WTC11 (cell line): Measurements from ENCODE around the gene POC5. TPM values are rescaled to one million over a fixed set of nuclear protein-coding genes. Genes with fewer than 3 reads are reported as not detected.

ENCODE experiments used
- ATAC-seq: fragments of 200-7000 bp; cut with Tn5 transposase; 2 replicates; pipeline ENCODE4 v1.10.0; 2021; ENCODE audit warnings: mild to moderate bottlenecking, moderate library complexity
- CTCF ChIA-PET: fragments of 300-600 bp; sonication (Branson Sonifier 250); formaldehyde crosslinking; loops from one replicate; lab custom pipeline; 2021; ENCODE audit warnings: antibody characterized with exemption; lab: Charles Lee
- POLR2A ChIA-PET: fragments of 350-600 bp; sonication (Branson Sonifier 250); formaldehyde crosslinking; loops from one replicate; lab custom pipeline; 2021; ENCODE audit warnings: antibody characterized with exemption; lab: Charles Lee
- DNase-seq: peaks from one replicate; pipeline ENCODE4 v3.0.0; 2021; ENCODE audit warnings: low spot score
- H3K27ac Mint-ChIP-seq: 2 replicates; pipeline ENCODE4 v1.8.0; 2021; ENCODE audit warnings: mixed read lengths
- H3K27me3 Mint-ChIP-seq: 2 replicates; pipeline ENCODE4 v1.8.0; 2021; ENCODE audit warnings: low read depth, mild to moderate bottlenecking, moderate library complexity, mixed read lengths
- H3K36me3 Mint-ChIP-seq: 2 replicates; pipeline ENCODE4 v1.8.0; 2021; ENCODE audit warnings: mixed read lengths
- H3K4me1 Mint-ChIP-seq: 2 replicates; pipeline ENCODE4 v1.8.0; 2022; ENCODE audit warnings: mixed read lengths
- H3K4me3 Mint-ChIP-seq: 2 replicates; pipeline ENCODE4 v1.8.0; 2021; ENCODE audit warnings: mild to moderate bottlenecking, moderate library complexity, mixed read lengths
- H3K9me3 Mint-ChIP-seq: 2 replicates; pipeline ENCODE4 v1.8.0; 2021; ENCODE audit warnings: mixed read lengths
- FOXK1 ChIP-seq: sonication (generic); formaldehyde crosslinking; IDR thresholded peaks from 2 replicates; pipeline ENCODE4 v1.8.0; 2022; ENCODE audit warnings: mild to moderate bottlenecking, moderate library complexity, missing genetic modification reagents
- FOXP1 ChIP-seq: sonication (generic); formaldehyde crosslinking; IDR thresholded peaks from 2 replicates; pipeline ENCODE4 v1.8.0; 2022; ENCODE audit warnings: missing genetic modification reagents, mild to moderate bottlenecking, moderate library complexity, borderline replicate concordance
- GTF2I ChIP-seq: fragments of 250-450 bp; sonication (Bioruptor Pico); conservative IDR thresholded peaks from 2 replicates; pipeline ENCODE4 v1.4.0; 2021; ENCODE audit warnings: mild to moderate bottlenecking
- JAZF1 ChIP-seq: fragments of 250-450 bp; sonication (Bioruptor Pico); IDR thresholded peaks from 2 replicates; pipeline ENCODE4 v1.9.0; 2021; ENCODE audit warnings: moderate library complexity, mild to moderate bottlenecking, inconsistent platforms
- NFATC4 ChIP-seq: fragments of 250-450 bp; sonication (Bioruptor Pico); IDR thresholded peaks from 2 replicates; pipeline ENCODE4 v1.9.0; 2021; ENCODE audit warnings: mild to moderate bottlenecking
- NR2C2 ChIP-seq: sonication (generic); formaldehyde crosslinking; IDR thresholded peaks from 2 replicates; pipeline ENCODE4 v1.8.0; 2022; ENCODE audit warnings: mild to moderate bottlenecking, missing genetic modification reagents
- NR3C1 ChIP-seq: sonication (generic); formaldehyde crosslinking; conservative IDR thresholded peaks from 2 replicates; pipeline ENCODE4 v1.8.1; 2023; ENCODE audit warnings: low read depth, mild to moderate bottlenecking, missing genetic modification reagents
- OVOL2 ChIP-seq: fragments of 250-450 bp; sonication (Bioruptor Pico); IDR thresholded peaks from 2 replicates; pipeline ENCODE4 v1.9.0; 2021; ENCODE audit warnings: mild to moderate bottlenecking, borderline replicate concordance
- SMAD4 ChIP-seq: sonication (generic); formaldehyde crosslinking; IDR thresholded peaks from 2 replicates; pipeline ENCODE4 v1.8.0; 2022; ENCODE audit warnings: mild to moderate bottlenecking, missing genetic modification reagents
- TCF7 ChIP-seq: sonication (generic); formaldehyde crosslinking; IDR thresholded peaks from 2 replicates; pipeline ENCODE4 v1.8.0; 2022; ENCODE audit warnings: mild to moderate bottlenecking, low read depth, missing genetic modification reagents, moderate library complexity
- TEAD4 ChIP-seq: sonication (generic); formaldehyde crosslinking; IDR thresholded peaks from 2 replicates; pipeline ENCODE4 v1.8.0; 2022; ENCODE audit warnings: mild to moderate bottlenecking, missing genetic modification reagents
- TP53 ChIP-seq: sonication (generic); formaldehyde crosslinking; IDR thresholded peaks from 2 replicates; pipeline ENCODE4 v1.8.1; 2023; ENCODE audit warnings: mild to moderate bottlenecking, missing genetic modification reagents
- ZNF263 ChIP-seq: sonication (generic); formaldehyde crosslinking; IDR thresholded peaks from 2 replicates; pipeline ENCODE4 v1.8.1; 2022; ENCODE audit warnings: low read depth, mild to moderate bottlenecking, moderate library complexity, missing genetic modification reagents
- ZNF317 ChIP-seq: sonication (generic); formaldehyde crosslinking; IDR thresholded peaks from 2 replicates; pipeline ENCODE4 v1.8.1; 2023; ENCODE audit warnings: low read depth, mild to moderate bottlenecking, moderate library complexity, missing genetic modification reagents, borderline replicate concordance
- total RNA-seq: library from RNA; stranded (reverse); gene quantifications from 3 replicates; pipeline ENCODE4 v1.2.3, GENCODE V29; 2021
- TF ChIP-seq, protein P1 (sequence below): fragments of 250-450 bp; sonication (Bioruptor Pico); IDR thresholded peaks from 2 replicates; pipeline ENCODE4 v1.9.0; 2021; ENCODE audit warnings: mild to moderate bottlenecking, borderline replicate concordance
- TF ChIP-seq, protein P2 (sequence below): sonication (generic); formaldehyde crosslinking; IDR thresholded peaks from 2 replicates; pipeline ENCODE4 v1.8.0; 2023; ENCODE audit warnings: missing genetic modification reagents, mild to moderate bottlenecking, borderline replicate concordance
- TF ChIP-seq, protein P3 (sequence below): sonication (generic); formaldehyde crosslinking; conservative IDR thresholded peaks from 2 replicates; pipeline ENCODE4 v1.8.1; 2023; ENCODE audit warnings: mild to moderate bottlenecking, low read depth, missing genetic modification reagents, moderate library complexity
- TF ChIP-seq, protein P4 (sequence below): sonication (generic); formaldehyde crosslinking; IDR thresholded peaks from 2 replicates; pipeline ENCODE4 v1.8.0; 2023; ENCODE audit warnings: missing genetic modification reagents
- TF ChIP-seq, protein P5 (sequence below): sonication (generic); formaldehyde crosslinking; conservative IDR thresholded peaks from 2 replicates; pipeline ENCODE4 v1.8.1; 2022; ENCODE audit warnings: mild to moderate bottlenecking, missing genetic modification reagents
- TF ChIP-seq, protein P6 (sequence below): sonication (generic); formaldehyde crosslinking; IDR thresholded peaks from 2 replicates; pipeline ENCODE4 v1.8.0; 2022; ENCODE audit warnings: mild to moderate bottlenecking, missing genetic modification reagents

The POC5 gene
- total RNA-seq, 1 experiment from 2014 or later: 13.4 TPM

DNA sequence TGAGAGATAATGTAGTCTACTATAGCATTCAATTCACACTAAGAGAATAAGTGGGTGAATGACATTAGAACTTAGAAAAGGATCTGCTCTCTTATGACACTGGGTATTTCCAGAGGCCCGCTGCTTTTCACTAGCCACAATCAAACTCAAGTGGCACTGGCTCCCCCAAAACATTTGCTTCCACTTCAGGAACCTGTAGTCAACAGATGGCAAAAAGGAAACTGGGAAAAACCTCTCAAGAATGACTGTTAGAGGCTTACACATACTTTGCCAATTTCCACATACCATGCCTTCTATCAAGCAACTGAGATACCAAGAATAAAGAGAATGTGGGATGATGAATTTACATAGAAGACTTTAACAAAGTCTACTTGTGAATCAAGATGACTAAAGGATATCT lies 11.2 kb downstream of the POC5 start (continued):
- TF ChIP-seq TCF7 (CRISPR knock-in tag) (no peak), NFATC4 (CRISPR knock-in tag) (no peak), FOXP1 (no peak)

DNA sequence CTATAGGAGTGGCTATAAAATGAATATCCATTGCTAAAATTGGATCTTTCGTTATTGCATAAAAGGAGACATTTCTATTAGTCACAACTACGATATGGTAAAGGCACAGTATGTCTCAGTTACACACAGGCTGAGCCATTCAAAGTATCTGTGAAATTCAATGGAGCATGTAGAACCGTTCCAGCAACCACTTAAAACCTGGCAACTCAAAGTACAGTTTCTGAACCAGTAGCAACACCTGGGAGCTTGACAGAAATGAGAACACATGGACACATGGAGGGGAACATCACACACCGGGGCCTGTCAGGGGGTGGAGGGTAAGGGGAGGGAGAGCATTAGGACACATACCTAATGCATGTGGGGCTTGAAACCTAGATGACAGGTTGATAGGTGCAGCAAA lies 15.4 kb downstream of the POC5 start:
- Mint-ChIP-seq H3K27ac (no peak overlapping the region), H3K36me3 (peaks cover 54% of the 10 kb centered on the region), H3K4me1 (peaks cover 7% of the 10 kb centered on the region), H3K9me3 (peaks cover 10% of the 10 kb centered on the region), H3K27me3 (no peaks in the 10 kb centered on the region), H3K4me3 (no peak overlapping the region)
- ChIA-PET POLR2A (no interaction called here), CTCF (no interaction called here)
- no peak for DNase-seq
- ATAC-seq: no peak
- TF ChIP-seq OVOL2 (CRISPR knock-in tag) (no peak), GTF2I (CRISPR knock-in tag) (no peak), JAZF1 (CRISPR knock-in tag) (no peak), SMAD4 (CRISPR knock-in tag) (no peak), FOXK1 (CRISPR knock-in tag) (no peak), NR3C1 (CRISPR knock-in tag) (no peak), ZNF317 (CRISPR knock-in tag) (no peak), NR2C2 (no peak), TP53 (CRISPR knock-in tag) (no peak), TEAD4 (CRISPR knock-in tag) (no peak), ZNF263 (CRISPR knock-in tag) (no peak)
- TF ChIP-seq, protein P1, sequence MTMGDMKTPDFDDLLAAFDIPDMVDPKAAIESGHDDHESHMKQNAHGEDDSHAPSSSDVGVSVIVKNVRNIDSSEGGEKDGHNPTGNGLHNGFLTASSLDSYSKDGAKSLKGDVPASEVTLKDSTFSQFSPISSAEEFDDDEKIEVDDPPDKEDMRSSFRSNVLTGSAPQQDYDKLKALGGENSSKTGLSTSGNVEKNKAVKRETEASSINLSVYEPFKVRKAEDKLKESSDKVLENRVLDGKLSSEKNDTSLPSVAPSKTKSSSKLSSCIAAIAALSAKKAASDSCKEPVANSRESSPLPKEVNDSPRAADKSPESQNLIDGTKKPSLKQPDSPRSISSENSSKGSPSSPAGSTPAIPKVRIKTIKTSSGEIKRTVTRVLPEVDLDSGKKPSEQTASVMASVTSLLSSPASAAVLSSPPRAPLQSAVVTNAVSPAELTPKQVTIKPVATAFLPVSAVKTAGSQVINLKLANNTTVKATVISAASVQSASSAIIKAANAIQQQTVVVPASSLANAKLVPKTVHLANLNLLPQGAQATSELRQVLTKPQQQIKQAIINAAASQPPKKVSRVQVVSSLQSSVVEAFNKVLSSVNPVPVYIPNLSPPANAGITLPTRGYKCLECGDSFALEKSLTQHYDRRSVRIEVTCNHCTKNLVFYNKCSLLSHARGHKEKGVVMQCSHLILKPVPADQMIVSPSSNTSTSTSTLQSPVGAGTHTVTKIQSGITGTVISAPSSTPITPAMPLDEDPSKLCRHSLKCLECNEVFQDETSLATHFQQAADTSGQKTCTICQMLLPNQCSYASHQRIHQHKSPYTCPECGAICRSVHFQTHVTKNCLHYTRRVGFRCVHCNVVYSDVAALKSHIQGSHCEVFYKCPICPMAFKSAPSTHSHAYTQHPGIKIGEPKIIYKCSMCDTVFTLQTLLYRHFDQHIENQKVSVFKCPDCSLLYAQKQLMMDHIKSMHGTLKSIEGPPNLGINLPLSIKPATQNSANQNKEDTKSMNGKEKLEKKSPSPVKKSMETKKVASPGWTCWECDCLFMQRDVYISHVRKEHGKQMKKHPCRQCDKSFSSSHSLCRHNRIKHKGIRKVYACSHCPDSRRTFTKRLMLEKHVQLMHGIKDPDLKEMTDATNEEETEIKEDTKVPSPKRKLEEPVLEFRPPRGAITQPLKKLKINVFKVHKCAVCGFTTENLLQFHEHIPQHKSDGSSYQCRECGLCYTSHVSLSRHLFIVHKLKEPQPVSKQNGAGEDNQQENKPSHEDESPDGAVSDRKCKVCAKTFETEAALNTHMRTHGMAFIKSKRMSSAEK (CRISPR knock-in tag): no peak
- TF ChIP-seq, protein P2, sequence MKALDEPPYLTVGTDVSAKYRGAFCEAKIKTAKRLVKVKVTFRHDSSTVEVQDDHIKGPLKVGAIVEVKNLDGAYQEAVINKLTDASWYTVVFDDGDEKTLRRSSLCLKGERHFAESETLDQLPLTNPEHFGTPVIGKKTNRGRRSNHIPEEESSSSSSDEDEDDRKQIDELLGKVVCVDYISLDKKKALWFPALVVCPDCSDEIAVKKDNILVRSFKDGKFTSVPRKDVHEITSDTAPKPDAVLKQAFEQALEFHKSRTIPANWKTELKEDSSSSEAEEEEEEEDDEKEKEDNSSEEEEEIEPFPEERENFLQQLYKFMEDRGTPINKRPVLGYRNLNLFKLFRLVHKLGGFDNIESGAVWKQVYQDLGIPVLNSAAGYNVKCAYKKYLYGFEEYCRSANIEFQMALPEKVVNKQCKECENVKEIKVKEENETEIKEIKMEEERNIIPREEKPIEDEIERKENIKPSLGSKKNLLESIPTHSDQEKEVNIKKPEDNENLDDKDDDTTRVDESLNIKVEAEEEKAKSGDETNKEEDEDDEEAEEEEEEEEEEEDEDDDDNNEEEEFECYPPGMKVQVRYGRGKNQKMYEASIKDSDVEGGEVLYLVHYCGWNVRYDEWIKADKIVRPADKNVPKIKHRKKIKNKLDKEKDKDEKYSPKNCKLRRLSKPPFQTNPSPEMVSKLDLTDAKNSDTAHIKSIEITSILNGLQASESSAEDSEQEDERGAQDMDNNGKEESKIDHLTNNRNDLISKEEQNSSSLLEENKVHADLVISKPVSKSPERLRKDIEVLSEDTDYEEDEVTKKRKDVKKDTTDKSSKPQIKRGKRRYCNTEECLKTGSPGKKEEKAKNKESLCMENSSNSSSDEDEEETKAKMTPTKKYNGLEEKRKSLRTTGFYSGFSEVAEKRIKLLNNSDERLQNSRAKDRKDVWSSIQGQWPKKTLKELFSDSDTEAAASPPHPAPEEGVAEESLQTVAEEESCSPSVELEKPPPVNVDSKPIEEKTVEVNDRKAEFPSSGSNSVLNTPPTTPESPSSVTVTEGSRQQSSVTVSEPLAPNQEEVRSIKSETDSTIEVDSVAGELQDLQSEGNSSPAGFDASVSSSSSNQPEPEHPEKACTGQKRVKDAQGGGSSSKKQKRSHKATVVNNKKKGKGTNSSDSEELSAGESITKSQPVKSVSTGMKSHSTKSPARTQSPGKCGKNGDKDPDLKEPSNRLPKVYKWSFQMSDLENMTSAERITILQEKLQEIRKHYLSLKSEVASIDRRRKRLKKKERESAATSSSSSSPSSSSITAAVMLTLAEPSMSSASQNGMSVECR: no peak
- TF ChIP-seq, protein P3, sequence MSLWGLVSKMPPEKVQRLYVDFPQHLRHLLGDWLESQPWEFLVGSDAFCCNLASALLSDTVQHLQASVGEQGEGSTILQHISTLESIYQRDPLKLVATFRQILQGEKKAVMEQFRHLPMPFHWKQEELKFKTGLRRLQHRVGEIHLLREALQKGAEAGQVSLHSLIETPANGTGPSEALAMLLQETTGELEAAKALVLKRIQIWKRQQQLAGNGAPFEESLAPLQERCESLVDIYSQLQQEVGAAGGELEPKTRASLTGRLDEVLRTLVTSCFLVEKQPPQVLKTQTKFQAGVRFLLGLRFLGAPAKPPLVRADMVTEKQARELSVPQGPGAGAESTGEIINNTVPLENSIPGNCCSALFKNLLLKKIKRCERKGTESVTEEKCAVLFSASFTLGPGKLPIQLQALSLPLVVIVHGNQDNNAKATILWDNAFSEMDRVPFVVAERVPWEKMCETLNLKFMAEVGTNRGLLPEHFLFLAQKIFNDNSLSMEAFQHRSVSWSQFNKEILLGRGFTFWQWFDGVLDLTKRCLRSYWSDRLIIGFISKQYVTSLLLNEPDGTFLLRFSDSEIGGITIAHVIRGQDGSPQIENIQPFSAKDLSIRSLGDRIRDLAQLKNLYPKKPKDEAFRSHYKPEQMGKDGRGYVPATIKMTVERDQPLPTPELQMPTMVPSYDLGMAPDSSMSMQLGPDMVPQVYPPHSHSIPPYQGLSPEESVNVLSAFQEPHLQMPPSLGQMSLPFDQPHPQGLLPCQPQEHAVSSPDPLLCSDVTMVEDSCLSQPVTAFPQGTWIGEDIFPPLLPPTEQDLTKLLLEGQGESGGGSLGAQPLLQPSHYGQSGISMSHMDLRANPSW (CRISPR knock-in tag): no peak
- TF ChIP-seq, protein P4, sequence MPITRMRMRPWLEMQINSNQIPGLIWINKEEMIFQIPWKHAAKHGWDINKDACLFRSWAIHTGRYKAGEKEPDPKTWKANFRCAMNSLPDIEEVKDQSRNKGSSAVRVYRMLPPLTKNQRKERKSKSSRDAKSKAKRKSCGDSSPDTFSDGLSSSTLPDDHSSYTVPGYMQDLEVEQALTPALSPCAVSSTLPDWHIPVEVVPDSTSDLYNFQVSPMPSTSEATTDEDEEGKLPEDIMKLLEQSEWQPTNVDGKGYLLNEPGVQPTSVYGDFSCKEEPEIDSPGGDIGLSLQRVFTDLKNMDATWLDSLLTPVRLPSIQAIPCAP: no peak
- TF ChIP-seq, protein P5, sequence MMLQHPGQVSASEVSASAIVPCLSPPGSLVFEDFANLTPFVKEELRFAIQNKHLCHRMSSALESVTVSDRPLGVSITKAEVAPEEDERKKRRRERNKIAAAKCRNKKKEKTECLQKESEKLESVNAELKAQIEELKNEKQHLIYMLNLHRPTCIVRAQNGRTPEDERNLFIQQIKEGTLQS (CRISPR knock-in tag): no peak
- TF ChIP-seq, protein P6, sequence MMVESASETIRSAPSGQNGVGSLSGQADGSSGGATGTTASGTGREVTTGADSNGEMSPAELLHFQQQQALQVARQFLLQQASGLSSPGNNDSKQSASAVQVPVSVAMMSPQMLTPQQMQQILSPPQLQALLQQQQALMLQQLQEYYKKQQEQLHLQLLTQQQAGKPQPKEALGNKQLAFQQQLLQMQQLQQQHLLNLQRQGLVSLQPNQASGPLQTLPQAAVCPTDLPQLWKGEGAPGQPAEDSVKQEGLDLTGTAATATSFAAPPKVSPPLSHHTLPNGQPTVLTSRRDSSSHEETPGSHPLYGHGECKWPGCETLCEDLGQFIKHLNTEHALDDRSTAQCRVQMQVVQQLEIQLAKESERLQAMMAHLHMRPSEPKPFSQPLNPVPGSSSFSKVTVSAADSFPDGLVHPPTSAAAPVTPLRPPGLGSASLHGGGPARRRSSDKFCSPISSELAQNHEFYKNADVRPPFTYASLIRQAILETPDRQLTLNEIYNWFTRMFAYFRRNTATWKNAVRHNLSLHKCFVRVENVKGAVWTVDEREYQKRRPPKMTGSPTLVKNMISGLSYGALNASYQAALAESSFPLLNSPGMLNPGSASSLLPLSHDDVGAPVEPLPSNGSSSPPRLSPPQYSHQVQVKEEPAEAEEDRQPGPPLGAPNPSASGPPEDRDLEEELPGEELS (CRISPR knock-in tag): no peak
